Sigmoid colon (tissue), 4 donors: Measurements from ENCODE around the gene BCAS3.

Experiments
- POLR2A ChIP-seq, 2 donors: fragments of 450-650 bp; IDR thresholded peaks; one replicate each; pipeline ENCODE4 v1.6.1; 2016; ENCODE audit warnings: antibody characterized with exemption in 2 of 2, mild to moderate bottlenecking in 2 of 2, moderate library complexity in 2 of 2
- POLR2AphosphoS5 ChIP-seq, 4 donors: sonication (generic); formaldehyde crosslinking; IDR thresholded peaks; one replicate each; pipeline ENCODE4 v1.6.1; 2017; ENCODE audit warnings: antibody characterized with exemption in 4 of 4

DNA sequence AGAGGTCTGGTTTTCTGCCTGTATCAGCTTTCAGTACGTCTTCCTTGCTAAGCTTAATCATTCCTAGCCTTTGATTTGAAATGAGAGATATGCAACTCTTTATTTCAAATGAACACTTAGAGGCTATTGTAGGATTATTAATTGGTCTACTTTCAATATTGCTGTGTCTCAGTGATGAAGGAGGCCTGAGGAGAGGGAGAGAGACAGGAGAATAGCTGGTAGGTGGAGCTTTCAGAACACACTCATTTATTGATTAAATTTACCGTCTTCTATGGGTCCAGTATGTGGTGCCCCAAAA is 187.0 kb downstream of the BCAS3 start:
- TF ChIP-seq POLR2A (IDR thresholded peaks at IDR 0.05): no peak
- no peak for TF ChIP-seq POLR2AphosphoS5 (IDR thresholded peaks at IDR 0.05)
